ENCODE measurements around the gene CHRM2. TPM values are rescaled to one million over a fixed set of nuclear protein-coding genes. Genes with fewer than 3 reads are reported as not detected.

CHRM2 gene
- total RNA-seq, 4 donors from 2014 or later = not detected

- TF ChIP-seq, protein P1, sequence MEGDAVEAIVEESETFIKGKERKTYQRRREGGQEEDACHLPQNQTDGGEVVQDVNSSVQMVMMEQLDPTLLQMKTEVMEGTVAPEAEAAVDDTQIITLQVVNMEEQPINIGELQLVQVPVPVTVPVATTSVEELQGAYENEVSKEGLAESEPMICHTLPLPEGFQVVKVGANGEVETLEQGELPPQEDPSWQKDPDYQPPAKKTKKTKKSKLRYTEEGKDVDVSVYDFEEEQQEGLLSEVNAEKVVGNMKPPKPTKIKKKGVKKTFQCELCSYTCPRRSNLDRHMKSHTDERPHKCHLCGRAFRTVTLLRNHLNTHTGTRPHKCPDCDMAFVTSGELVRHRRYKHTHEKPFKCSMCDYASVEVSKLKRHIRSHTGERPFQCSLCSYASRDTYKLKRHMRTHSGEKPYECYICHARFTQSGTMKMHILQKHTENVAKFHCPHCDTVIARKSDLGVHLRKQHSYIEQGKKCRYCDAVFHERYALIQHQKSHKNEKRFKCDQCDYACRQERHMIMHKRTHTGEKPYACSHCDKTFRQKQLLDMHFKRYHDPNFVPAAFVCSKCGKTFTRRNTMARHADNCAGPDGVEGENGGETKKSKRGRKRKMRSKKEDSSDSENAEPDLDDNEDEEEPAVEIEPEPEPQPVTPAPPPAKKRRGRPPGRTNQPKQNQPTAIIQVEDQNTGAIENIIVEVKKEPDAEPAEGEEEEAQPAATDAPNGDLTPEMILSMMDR (IDR thresholded peaks at IDR 0.05; ENCODE audit: low read depth) = no peak
Measured at GRCh38 chr7:137009404-137009803, 141.0 kb downstream of the CHRM2 start.

DNA sequence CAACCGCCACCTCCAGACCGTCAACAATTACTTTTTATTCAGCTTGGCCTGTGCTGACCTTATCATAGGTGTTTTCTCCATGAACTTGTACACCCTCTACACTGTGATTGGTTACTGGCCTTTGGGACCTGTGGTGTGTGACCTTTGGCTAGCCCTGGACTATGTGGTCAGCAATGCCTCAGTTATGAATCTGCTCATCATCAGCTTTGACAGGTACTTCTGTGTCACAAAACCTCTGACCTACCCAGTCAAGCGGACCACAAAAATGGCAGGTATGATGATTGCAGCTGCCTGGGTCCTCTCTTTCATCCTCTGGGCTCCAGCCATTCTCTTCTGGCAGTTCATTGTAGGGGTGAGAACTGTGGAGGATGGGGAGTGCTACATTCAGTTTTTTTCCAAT lies 146.6 kb downstream of the CHRM2 start:
- TF ChIP-seq, protein P1 (IDR thresholded peaks at IDR 0.05; ENCODE audit: low read depth) = no peak

- TF ChIP-seq, protein P1 (IDR thresholded peaks at IDR 0.05; ENCODE audit: low read depth) = no peak
Measured at GRCh38 chr7:137017221-137017620, 148.8 kb downstream of the CHRM2 start.

- TF ChIP-seq, protein P1 (IDR thresholded peaks at IDR 0.05; ENCODE audit: low read depth) = no peak
Measured at GRCh38 chr7:137018468-137018867, 150.0 kb downstream of the CHRM2 start.

- TF ChIP-seq, protein P1 (IDR thresholded peaks at IDR 0.05; ENCODE audit: low read depth) = no peak
Measured at GRCh38 chr7:137020351-137020750, 151.9 kb downstream of the CHRM2 start.

- TF ChIP-seq, protein P1 (IDR thresholded peaks at IDR 0.05; ENCODE audit: low read depth) = no peak
Measured at GRCh38 chr7:137025469-137026175, 157.2 kb downstream of the CHRM2 start.

DNA sequence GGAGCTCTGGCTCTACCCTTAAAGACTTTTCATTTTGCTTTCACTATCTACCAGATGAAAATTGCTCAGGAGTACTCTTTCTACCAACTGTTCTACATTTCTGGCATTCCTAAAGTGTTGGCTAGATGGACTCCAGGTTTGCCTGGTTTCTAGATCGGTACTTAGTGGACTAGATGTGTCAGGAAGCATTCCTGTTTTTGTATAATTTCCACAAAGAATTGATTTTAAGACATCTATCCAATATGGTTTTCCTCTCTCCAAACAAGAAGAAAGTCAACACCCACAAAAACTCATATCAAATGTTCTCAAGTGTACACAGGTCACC lies 157.7 kb downstream of the CHRM2 start:
- TF ChIP-seq, protein P1 (IDR thresholded peaks at IDR 0.05; ENCODE audit: low read depth) = no peak

Data from subcutaneous adipose tissue (tissue), 4 donors.